ENCODE measurements around the gene AKAP8L. TPM values are rescaled to one million over a fixed set of nuclear protein-coding genes. Genes with fewer than 3 reads are reported as not detected.
"Not testable (repeated sequence)": the region's sequence is repeated elsewhere in the genome, so short reads cannot be mapped to it uniquely, and the experiment has no call there.

Gene AKAP8L
- total RNA-seq, 2 donors from 2014 or later = 190 to 237 TPM

GRCh38 chr19:15367439-15367838, 51.3 kb downstream of the AKAP8L start:
- Histone ChIP-seq H3K4me3 (ENCODE audit: low read length) (no peak overlapping the region), H3K36me3 (ENCODE audit: control insufficient read depth, insufficient read depth, low read length) (peaks cover 68% of the 10 kb centered on the region), H3K27ac (ENCODE audit: low read depth, low read length) (no peak overlapping the region), H3K4me1 (ENCODE audit: control insufficient read depth, insufficient read depth, low read length) (no peaks in the 10 kb centered on the region), H3K9ac (ENCODE audit: extremely low read depth, low read length, poor library complexity, severe bottlenecking) (no peak overlapping the region), H3K9me3 (ENCODE audit: control insufficient read depth, low read length) (peaks cover 11% of the 10 kb centered on the region), H3K27me3 (ENCODE audit: control insufficient read depth, insufficient read depth, low read length, poor library complexity, severe bottlenecking) (no peaks in the 10 kb centered on the region)
- no peaks in the 10 kb centered on the region for H3K4me1 Mint-ChIP-seq
- H3K36me3 Mint-ChIP-seq (ENCODE audit: low read depth) = peaks cover 75% of the 10 kb centered on the region
- H3K9me3 Mint-ChIP-seq = peaks cover 13% of the 10 kb centered on the region
- no peak for TF ChIP-seq CTCF (conservative IDR thresholded peaks at IDR 0.05)
- no peak overlapping the region for H3K27ac Mint-ChIP-seq
- DNase-seq = no peak
- no peaks in the 10 kb centered on the region for H3K27me3 Mint-ChIP-seq (ENCODE audit: insufficient read depth)
- WGBS, 2 experiments (ENCODE audit: insufficient coverage in 1 of 2, insufficient read length in 1 of 2) = 97 to 100% methylated on average over 2 to 3 of the region's 3 CpGs
- no peak overlapping the region for H3K4me3 Mint-ChIP-seq

GRCh38 chr19:15365264-15365663, 53.5 kb downstream of the AKAP8L start:
- no peak overlapping the region for H3K27ac Mint-ChIP-seq
- 98 to 100% methylated on average over 4 to 6 of the region's 6 CpGs for WGBS, 2 experiments (ENCODE audit: insufficient coverage in 1 of 2, insufficient read length in 1 of 2)
- peaks cover 18% of the 10 kb centered on the region for H3K9me3 ChIP-seq (ENCODE audit: control insufficient read depth, low read length)
- no peak overlapping the region for H3K4me3 ChIP-seq (ENCODE audit: low read length)
- H3K4me1 Mint-ChIP-seq = no peaks in the 10 kb centered on the region
- H3K9ac ChIP-seq (ENCODE audit: extremely low read depth, low read length, poor library complexity, severe bottlenecking) = no peak overlapping the region
- H3K27me3 Mint-ChIP-seq (ENCODE audit: insufficient read depth) = no peaks in the 10 kb centered on the region
- H3K4me1 ChIP-seq (ENCODE audit: control insufficient read depth, insufficient read depth, low read length) = no peaks in the 10 kb centered on the region
- no peak overlapping the region for H3K27ac ChIP-seq (ENCODE audit: low read depth, low read length)
- H3K27me3 ChIP-seq (ENCODE audit: control insufficient read depth, insufficient read depth, low read length, poor library complexity, severe bottlenecking) = no peaks in the 10 kb centered on the region
- DNase-seq = no peak
- H3K9me3 Mint-ChIP-seq = peaks cover 23% of the 10 kb centered on the region
- peaks cover 78% of the 10 kb centered on the region for H3K36me3 Mint-ChIP-seq (ENCODE audit: low read depth)
- TF ChIP-seq CTCF (conservative IDR thresholded peaks at IDR 0.05) = no peak
- no peak overlapping the region for H3K4me3 Mint-ChIP-seq
- H3K36me3 ChIP-seq (ENCODE audit: control insufficient read depth, insufficient read depth, low read length) = peaks cover 68% of the 10 kb centered on the region

- not testable (repeated sequence) for H3K9ac ChIP-seq (ENCODE audit: extremely low read depth, low read length, poor library complexity, severe bottlenecking); H3K27me3 Mint-ChIP-seq (ENCODE audit: insufficient read depth); H3K27ac ChIP-seq (ENCODE audit: low read depth, low read length); DNase-seq; H3K4me1 Mint-ChIP-seq; H3K4me3 ChIP-seq (ENCODE audit: low read length); H3K27ac Mint-ChIP-seq; H3K27me3 ChIP-seq (ENCODE audit: control insufficient read depth, insufficient read depth, low read length, poor library complexity, severe bottlenecking); H3K4me3 Mint-ChIP-seq; H3K4me1 ChIP-seq (ENCODE audit: control insufficient read depth, insufficient read depth, low read length)
- Mint-ChIP-seq H3K36me3 (ENCODE audit: low read depth) (peaks cover 82% of the 10 kb centered on the region), H3K9me3 (peaks cover 23% of the 10 kb centered on the region)
- WGBS, 2 experiments (ENCODE audit: insufficient coverage in 1 of 2, insufficient read length in 1 of 2) = 95% methylated on average over 2 of the region's 3 CpGs; no CpG with 5 or more reads in 1 of the 2 experiments
- Histone ChIP-seq H3K9me3 (ENCODE audit: control insufficient read depth, low read length) (peaks cover 18% of the 10 kb centered on the region), H3K36me3 (ENCODE audit: control insufficient read depth, insufficient read depth, low read length) (peaks cover 71% of the 10 kb centered on the region)
Measured at GRCh38 chr19:15363791-15364190, 55.0 kb downstream of the AKAP8L start.

- WGBS, 2 experiments (ENCODE audit: insufficient coverage in 1 of 2, insufficient read length in 1 of 2) = 98% methylated on average over 16 of the region's 30 CpGs; no CpG with 5 or more reads in 1 of the 2 experiments
- Mint-ChIP-seq H3K9me3 (peaks cover 23% of the 10 kb centered on the region), H3K36me3 (ENCODE audit: low read depth) (peaks cover 83% of the 10 kb centered on the region)
- not testable (repeated sequence) for H3K27ac Mint-ChIP-seq; DNase-seq; H3K27me3 Mint-ChIP-seq (ENCODE audit: insufficient read depth); H3K4me3 Mint-ChIP-seq; H3K4me1 ChIP-seq (ENCODE audit: control insufficient read depth, insufficient read depth, low read length); H3K27me3 ChIP-seq (ENCODE audit: control insufficient read depth, insufficient read depth, low read length, poor library complexity, severe bottlenecking); H3K9ac ChIP-seq (ENCODE audit: extremely low read depth, low read length, poor library complexity, severe bottlenecking); H3K4me3 ChIP-seq (ENCODE audit: low read length); H3K4me1 Mint-ChIP-seq; H3K27ac ChIP-seq (ENCODE audit: low read depth, low read length)
- Histone ChIP-seq H3K36me3 (ENCODE audit: control insufficient read depth, insufficient read depth, low read length) (peaks cover 71% of the 10 kb centered on the region), H3K9me3 (ENCODE audit: control insufficient read depth, low read length) (peaks cover 18% of the 10 kb centered on the region)
Measured at GRCh38 chr19:15363048-15363447, 55.7 kb downstream of the AKAP8L start.

GRCh38 chr19:15360015-15360414, 58.8 kb downstream of the AKAP8L start:
- H3K27me3 ChIP-seq (ENCODE audit: control insufficient read depth, insufficient read depth, low read length, poor library complexity, severe bottlenecking); H3K4me1 Mint-ChIP-seq; H3K27me3 Mint-ChIP-seq (ENCODE audit: insufficient read depth); DNase-seq; H3K4me3 ChIP-seq (ENCODE audit: low read length); H3K4me3 Mint-ChIP-seq; H3K27ac Mint-ChIP-seq; H3K4me1 ChIP-seq (ENCODE audit: control insufficient read depth, insufficient read depth, low read length); H3K27ac ChIP-seq (ENCODE audit: low read depth, low read length); H3K9ac ChIP-seq (ENCODE audit: extremely low read depth, low read length, poor library complexity, severe bottlenecking): not testable (repeated sequence)
- WGBS, 2 experiments (ENCODE audit: insufficient coverage in 1 of 2, insufficient read length in 1 of 2) = 91 to 100% methylated on average over 1 to 4 of the region's 4 CpGs
- peaks cover 64% of the 10 kb centered on the region for H3K36me3 ChIP-seq (ENCODE audit: control insufficient read depth, insufficient read depth, low read length)
- H3K9me3 ChIP-seq (ENCODE audit: control insufficient read depth, low read length) = peaks cover 13% of the 10 kb centered on the region
- Mint-ChIP-seq H3K36me3 (ENCODE audit: low read depth) (peaks cover 73% of the 10 kb centered on the region), H3K9me3 (peaks cover 21% of the 10 kb centered on the region)

Data from endodermal cell (in vitro differentiated cells).